Psoas muscle (tissue), 8 donors: ENCODE results near the gene TNIP1. TPM values are rescaled to one million over a fixed set of nuclear protein-coding genes. Genes with fewer than 3 reads are reported as not detected.

Experiments used
- ATAC-seq, 4 donors: fragments of 200-7000 bp; cut with Tn5 transposase; one replicate each; pipeline ENCODE4 v1.9.1; 2020; ENCODE audit warnings: moderate library complexity in 3 of 4, mild to moderate bottlenecking in 2 of 4
- DNase-seq, 2 donors: peaks; one replicate each; pipeline ENCODE4 v3.0.0-alpha.2; 2020
- H3K27ac ChIP-seq: fragments of 200-600 bp; one replicate; pipeline ENCODE4 v1.8.0; 2022
- H3K27me3 ChIP-seq, 3 donors: fragments of 200-600 bp in 1 of 3; one replicate each; pipeline versions ENCODE4 v1.6.1 to v1.8.0; 2013 to 2022; ENCODE audit warnings: low read length in 2 of 3, mild to moderate bottlenecking in 2 of 3, moderate library complexity in 1 of 3; ENCODE audit not compliant: insufficient read depth in 3 of 3
- H3K36me3 ChIP-seq, 2 donors: fragments of 200-600 bp in 1 of 2; one replicate each; pipeline versions ENCODE4 v1.6.1 to v1.8.0; 2013 to 2022; ENCODE audit warnings: low read depth in 1 of 2, mild to moderate bottlenecking in 1 of 2, moderate library complexity in 1 of 2; ENCODE audit not compliant: insufficient read depth in 1 of 2
- H3K4me1 ChIP-seq: fragments of 200-600 bp; one replicate; pipeline ENCODE4 v1.8.0; 2022
- H3K4me3 ChIP-seq: fragments of 200-600 bp; one replicate; pipeline ENCODE4 v1.8.0; 2022; ENCODE audit warnings: mild to moderate bottlenecking
- H3K9me3 ChIP-seq: fragments of 200-600 bp; one replicate; pipeline ENCODE4 v1.8.0; 2022
- CTCF ChIP-seq: fragments of 200-600 bp; IDR thresholded peaks from one replicate; pipeline ENCODE4 v1.8.0; 2022; ENCODE audit warnings: antibody characterized with exemption
- WGBS, 3 donors: extraction: QIAGEN DNeasy Blood & Tissue Kit; methylation state at CpG; one replicate each; pipeline versions ENCODE4 v1.1.6 to v1.1.7; 2013; 5-methylcytosine and 5-hydroxymethylcytosine counted together
- intact Hi-C, 2 donors: fragments of 100-400 bp; cut with DNase I; formaldehyde crosslinking; loops; one replicate each; pipeline versions ENCODE4 v1.11.0 to v1.14.2; 2022
- polyA plus RNA-seq, 3 donors: library from polyadenylated mRNA; stranded (reverse); fragments of 200-250 nt; gene quantifications; one replicate each; pipeline ENCODE4 v1.2.3, GENCODE V29; 2013
- total RNA-seq, 4 donors: library from RNA; stranded (reverse); fragmentation: NEBNext Ultra II Directional in 2 of 4; extraction: Animal tissue kit (Norgen Biotek cat#: 25700) in 2 of 4; gene quantifications; one replicate each; pipeline versions ENCODE4 v1.2.1 to v1.2.4, GENCODE V29; 2021 to 2023
- donor health status: healthy with polysubstance abuse.
- donor health status: DM: no; HTN: no; CAD: no; lungs with moderate emphysema.
- donor health status: Bipolar disorder and iron deficiency.
- donor health status: healthy.
- donor health status: DM: yes; HTN: yes; CAD: no.
- donor health status: DM: no; HTN: no; CAD: no.
- donor health status: DM: no; HTN: no; CAD: no.
- donor health status: DM: yes; HTN: yes; CAD: no.

Gene TNIP1
- total and polyA plus RNA-seq, 7 donors: 55.5 to 218 (median 141) TPM

- Histone ChIP-seq H3K9me3 (no peaks in the 10 kb centered on the region), H3K4me1 (peaks cover 24% of the 10 kb centered on the region), H3K4me3 (no peak overlapping the region), H3K36me3 (peaks cover 9 to 77% of the 10 kb centered on the region in 2 donors), H3K27ac (no peak overlapping the region), H3K27me3 (no peaks in the 10 kb centered on the region)
- ATAC-seq (no peak), DNase-seq (no peak)
- 77 to 84% (median 77%) methylated on average over 8 of the region's 8 CpGs for WGBS, 3 donors
- TF ChIP-seq CTCF: no peak
- intact Hi-C loops: loop anchor here (1.0 to 10.0 kb wide), 3 partner anchors 37 to 187 kb away; no protein-coding TSS in a partner anchor
These were observed 47.1 kb upstream of the TNIP1 start for GRCh38 chr5:151127926-151128325.

GRCh38 chr5:151126199-151126645 is 45.4 kb upstream of the TNIP1 start:
- peaks cover 9 to 77% of the 10 kb centered on the region in 2 donors for H3K36me3 ChIP-seq
- no peaks in the 10 kb centered on the region for H3K9me3 ChIP-seq
- H3K27me3 ChIP-seq: no peaks in the 10 kb centered on the region
- WGBS, 3 donors: 5 to 17% (median 13%) methylated on average over 8 to 9 of the region's 9 CpGs
- ATAC-seq (peak; percentile 67 to 72 (median 71)), DNase-seq (peak; percentile 83 to 91)
- intact Hi-C loops: loop anchor here (1.0 to 10.0 kb wide), 4 partner anchors 39 to 189 kb away; no protein-coding TSS in a partner anchor
- H3K4me1 ChIP-seq: peaks cover 36% of the 10 kb centered on the region
- peak overlapping the region; percentile 86 for H3K27ac ChIP-seq
- no peak overlapping the region for H3K4me3 ChIP-seq
- peak; percentile 90 for TF ChIP-seq CTCF

- Histone ChIP-seq H3K27me3 (no peaks in the 10 kb centered on the region), H3K9me3 (no peaks in the 10 kb centered on the region)
- 56 to 72% (median 66%) methylated on average over 7 of the region's 7 CpGs for WGBS, 3 donors
These were observed 44.6 kb upstream of the TNIP1 start for GRCh38 chr5:151125421-151125820.

GRCh38 chr5:151123897-151124751 is 43.3 kb upstream of the TNIP1 start:
- Histone ChIP-seq H3K4me3 (peak overlapping the region; percentile 28), H3K36me3 (peaks cover 9 to 77% of the 10 kb centered on the region in 2 donors), H3K4me1 (peaks cover 36% of the 10 kb centered on the region), H3K9me3 (no peaks in the 10 kb centered on the region), H3K27me3 (no peaks in the 10 kb centered on the region), H3K27ac (peak overlapping the region; percentile 86)
- intact Hi-C loops: loop anchor here (2.0 to 10.0 kb wide), 2 partner anchors 115 to 191 kb away; no protein-coding TSS in a partner anchor
- no peak for TF ChIP-seq CTCF
- ATAC-seq (peak; percentile 83 to 88 (median 84)), DNase-seq (peak; percentile 72 to 88)
- 13 to 34% (median 17%) methylated on average over 17 of the region's 17 CpGs for WGBS, 3 donors

More at GRCh38 chr5:151125421-151125820, 44.6 kb upstream of the TNIP1 start:
- peaks cover 9 to 77% of the 10 kb centered on the region in 2 donors for H3K36me3 ChIP-seq
- H3K27ac ChIP-seq: peak overlapping the region; percentile 86
- H3K4me1 ChIP-seq: peaks cover 36% of the 10 kb centered on the region
- DNase-seq: no peak
- ATAC-seq: no peak
- no peak for TF ChIP-seq CTCF
- H3K4me3 ChIP-seq: no peak overlapping the region
- intact Hi-C loops: loop anchor here (2.0 to 10.0 kb wide), 2 partner anchors 113 to 189 kb away; no protein-coding TSS in a partner anchor
